Upper lobe of left lung (tissue), 6 donors: ENCODE data around the gene CDK10. TPM values are rescaled to one million over a fixed set of nuclear protein-coding genes. Genes with fewer than 3 reads are reported as not detected.
A peak's percentile ranks its signal among the peaks of the same experiment; 100 is the strongest.

Source experiments
- ATAC-seq, 2 donors: fragments of 200-7000 bp; cut with Tn5 transposase; one replicate each; pipeline ENCODE4 v1.9.1; 2022; ENCODE audit warnings: mild to moderate bottlenecking in 2 of 2, moderate library complexity in 2 of 2; ENCODE audit not compliant: low FRiP score in 2 of 2
- DNase-seq, 2 donors: peaks; one replicate each; pipeline ENCODE4 v3.0.0-alpha.2; 2019 to 2020
- H3K27ac ChIP-seq, 4 donors: fragments of 200-600 bp; sonication (generic); one replicate each; pipeline ENCODE4 v1.5.1; 2016 to 2019
- H3K27me3 ChIP-seq, 4 donors: fragments of 200-600 bp; sonication (generic); one replicate each; pipeline ENCODE4 v1.5.1; 2017 to 2019
- H3K36me3 ChIP-seq, 4 donors: fragments of 200-600 bp; sonication (generic); one replicate each; pipeline ENCODE4 v1.5.1; 2016 to 2019
- H3K4me1 ChIP-seq, 4 donors: fragments of 200-600 bp; sonication (generic); one replicate each; pipeline ENCODE4 v1.5.1; 2018 to 2019
- H3K4me3 ChIP-seq, 4 donors: fragments of 200-600 bp; sonication (generic); one replicate each; pipeline ENCODE4 v1.5.1; 2017 to 2019; ENCODE audit warnings: mild to moderate bottlenecking in 2 of 4, moderate library complexity in 1 of 4
- H3K9me3 ChIP-seq, 4 donors: fragments of 200-600 bp; sonication (generic); one replicate each; pipeline ENCODE4 v1.5.1; 2018 to 2019
- EP300 ChIP-seq, 4 donors: sonication (generic); formaldehyde crosslinking; IDR thresholded peaks; one replicate each; pipeline ENCODE4 v1.5.1; 2017; ENCODE audit warnings: antibody characterized with exemption in 4 of 4, control low read depth in 2 of 4
- POLR2A ChIP-seq, 4 donors: fragments of 450-650 bp; IDR thresholded peaks; one replicate each; pipeline ENCODE4 v1.5.1; 2016 to 2017; ENCODE audit warnings: antibody characterized with exemption in 4 of 4, mild to moderate bottlenecking in 2 of 4
- POLR2AphosphoS5 ChIP-seq, 2 donors: sonication (generic); formaldehyde crosslinking; IDR thresholded peaks; one replicate each; pipeline ENCODE4 v1.5.1; 2017; ENCODE audit warnings: antibody characterized with exemption in 2 of 2
- WGBS, 2 donors: methylation state at CpG; one replicate each; pipeline ENCODE4 v1.1.5; 2017 to 2018; 5-methylcytosine and 5-hydroxymethylcytosine counted together
- total RNA-seq, 6 donors: library from RNA; depleted of rRNA in 4 of 6; stranded (reverse); fragments of >200 nt in 4 of 6; gene quantifications; one replicate each; pipeline versions ENCODE4 v1.1.0 to v1.2.1, GENCODE V29; 2016 to 2021
- TF ChIP-seq, protein P1 (sequence below), 6 experiments: fragments of 450-650 bp in 4 of 6; fragments of 200-600 bp in 2 of 6; sonication (generic) in 2 of 6; IDR thresholded peaks; one replicate each; pipeline ENCODE4 v1.5.1; 2016 to 2019; ENCODE audit warnings: antibody characterized with exemption in 6 of 6
- donor health status: DM: no; HTN: no; CAD: no; lungs with moderate emphysema.
- donor health status: DM: no; HTN: yes; CAD: no; lungs with severe emphysema.

The CDK10 gene
- total RNA-seq, 6 donors from 2014 or later = 38.4 to 197 (median 85.3) TPM

DNA sequence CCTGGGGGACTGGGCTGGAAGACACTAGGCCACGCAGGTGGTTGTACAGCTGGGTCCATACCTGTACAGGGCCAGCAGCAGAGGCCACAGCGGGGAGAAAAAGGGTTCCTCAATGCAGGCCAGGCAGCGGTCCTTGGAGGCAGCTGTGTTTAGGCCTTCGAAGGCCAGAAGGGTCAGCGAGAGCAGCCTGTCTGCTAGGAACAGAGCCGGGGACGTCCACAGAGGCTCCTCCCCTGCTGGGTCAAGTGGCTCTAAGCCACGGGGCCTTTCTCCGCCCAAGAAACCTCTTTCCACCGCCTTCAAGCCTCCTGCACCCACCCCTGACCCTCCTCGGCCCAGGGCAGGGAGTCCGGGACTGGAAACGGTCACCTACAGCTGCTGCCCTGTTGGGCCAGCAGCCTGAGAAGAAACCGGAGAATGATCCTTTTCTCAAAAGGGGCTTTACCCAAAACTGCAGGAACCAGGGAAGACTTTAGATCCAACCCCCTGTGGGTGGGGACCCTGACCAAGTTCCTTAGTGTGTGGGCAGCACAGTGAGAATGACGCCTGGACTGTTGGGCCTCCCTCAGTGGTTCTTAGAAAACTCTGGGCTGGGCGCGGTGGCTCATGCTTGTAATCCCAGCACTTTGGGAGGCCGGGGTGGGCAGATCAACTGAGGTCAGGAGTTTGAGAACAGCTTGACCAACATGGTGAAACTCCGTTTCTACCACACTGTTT lies 23.4 kb downstream of the CDK10 start:
- peaks cover 9 to 27% (median 14%) of the 10 kb centered on the region in 4 donors for H3K4me1 ChIP-seq
- peaks cover 0 to 7% (median 1%) of the 10 kb centered on the region in 4 donors for H3K27me3 ChIP-seq
- ATAC-seq (no peak), DNase-seq (peak in 1 of 2 donors; percentile 35)
- H3K4me3 ChIP-seq = no peak overlapping the region
- 87 to 95% methylated on average over 11 to 19 of the region's 19 CpGs for WGBS, 2 donors
- H3K36me3 ChIP-seq = peaks cover 0 to 8% (median 0%) of the 10 kb centered on the region in 4 donors
- TF ChIP-seq EP300 (IDR thresholded peaks at IDR 0.05) (no peak), POLR2AphosphoS5 (IDR thresholded peaks at IDR 0.05) (no peak), POLR2A (IDR thresholded peaks at IDR 0.05) (no peak)
- TF ChIP-seq, protein P1, sequence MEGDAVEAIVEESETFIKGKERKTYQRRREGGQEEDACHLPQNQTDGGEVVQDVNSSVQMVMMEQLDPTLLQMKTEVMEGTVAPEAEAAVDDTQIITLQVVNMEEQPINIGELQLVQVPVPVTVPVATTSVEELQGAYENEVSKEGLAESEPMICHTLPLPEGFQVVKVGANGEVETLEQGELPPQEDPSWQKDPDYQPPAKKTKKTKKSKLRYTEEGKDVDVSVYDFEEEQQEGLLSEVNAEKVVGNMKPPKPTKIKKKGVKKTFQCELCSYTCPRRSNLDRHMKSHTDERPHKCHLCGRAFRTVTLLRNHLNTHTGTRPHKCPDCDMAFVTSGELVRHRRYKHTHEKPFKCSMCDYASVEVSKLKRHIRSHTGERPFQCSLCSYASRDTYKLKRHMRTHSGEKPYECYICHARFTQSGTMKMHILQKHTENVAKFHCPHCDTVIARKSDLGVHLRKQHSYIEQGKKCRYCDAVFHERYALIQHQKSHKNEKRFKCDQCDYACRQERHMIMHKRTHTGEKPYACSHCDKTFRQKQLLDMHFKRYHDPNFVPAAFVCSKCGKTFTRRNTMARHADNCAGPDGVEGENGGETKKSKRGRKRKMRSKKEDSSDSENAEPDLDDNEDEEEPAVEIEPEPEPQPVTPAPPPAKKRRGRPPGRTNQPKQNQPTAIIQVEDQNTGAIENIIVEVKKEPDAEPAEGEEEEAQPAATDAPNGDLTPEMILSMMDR (IDR thresholded peaks at IDR 0.05) = no peak
- no peak overlapping the region for H3K27ac ChIP-seq
- no peaks in the 10 kb centered on the region for H3K9me3 ChIP-seq

DNA sequence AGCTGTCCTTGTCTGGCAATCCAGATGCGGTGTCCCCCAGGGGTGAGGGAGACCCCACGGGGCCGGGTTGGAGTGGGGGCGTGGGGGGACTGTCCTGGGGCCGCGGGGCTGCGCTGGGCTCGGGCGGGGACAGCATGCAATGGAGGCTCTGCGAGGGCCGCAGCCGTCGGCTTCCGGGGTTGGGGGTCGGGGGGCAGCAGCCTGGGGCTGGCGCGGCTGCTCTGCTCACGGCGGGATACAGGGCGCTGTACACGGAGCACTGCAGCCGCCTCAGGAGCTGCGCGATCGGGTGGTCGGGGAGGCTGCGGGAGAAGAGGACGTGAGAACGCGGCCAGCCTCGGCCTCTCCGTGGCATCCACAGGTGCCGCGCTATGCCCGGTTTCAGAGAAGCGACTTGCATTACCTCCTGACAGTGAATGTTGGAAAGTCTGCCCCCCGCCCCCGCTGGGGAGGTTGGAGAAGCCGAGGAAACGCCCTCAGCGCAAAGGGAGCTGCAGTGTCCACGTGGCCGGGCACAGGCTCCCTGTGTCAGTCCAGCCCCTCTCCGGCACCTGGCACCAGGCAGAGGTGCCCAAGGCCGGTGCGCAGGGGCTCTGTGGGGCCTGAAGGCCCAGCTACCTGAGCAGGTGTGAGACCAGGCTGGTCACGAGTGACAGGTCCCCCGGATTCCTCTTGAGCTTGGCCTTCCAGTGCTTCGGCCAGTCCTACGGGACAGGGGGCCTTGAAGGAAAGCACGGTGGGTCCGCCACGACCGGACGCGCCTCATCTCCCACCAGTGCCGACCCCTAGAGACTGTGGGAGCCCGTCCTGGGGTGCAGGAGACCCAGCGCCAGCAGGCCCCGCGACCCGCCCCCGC lies 24.4 kb downstream of the CDK10 start:
- TF ChIP-seq POLR2A (IDR thresholded peaks at IDR 0.05) = no peak
- TF ChIP-seq, protein P1 (IDR thresholded peaks at IDR 0.05) = no peak
- H3K4me3 ChIP-seq = peak overlapping the region in 1 of 4 donors; percentile 49
- H3K27me3 ChIP-seq = peaks cover 0 to 7% (median 1%) of the 10 kb centered on the region in 4 donors
- 60 to 78% methylated on average over 6 to 55 of the region's 63 CpGs for WGBS, 2 donors
- no peak overlapping the region for H3K27ac ChIP-seq
- peak in 1 of 2 donors; percentile 84 for DNase-seq
- no peak for ATAC-seq
- no peaks in the 10 kb centered on the region for H3K9me3 ChIP-seq
- H3K4me1 ChIP-seq = peaks cover 9 to 22% (median 14%) of the 10 kb centered on the region in 4 donors
- H3K36me3 ChIP-seq = peaks cover 0 to 8% (median 0%) of the 10 kb centered on the region in 4 donors

DNA sequence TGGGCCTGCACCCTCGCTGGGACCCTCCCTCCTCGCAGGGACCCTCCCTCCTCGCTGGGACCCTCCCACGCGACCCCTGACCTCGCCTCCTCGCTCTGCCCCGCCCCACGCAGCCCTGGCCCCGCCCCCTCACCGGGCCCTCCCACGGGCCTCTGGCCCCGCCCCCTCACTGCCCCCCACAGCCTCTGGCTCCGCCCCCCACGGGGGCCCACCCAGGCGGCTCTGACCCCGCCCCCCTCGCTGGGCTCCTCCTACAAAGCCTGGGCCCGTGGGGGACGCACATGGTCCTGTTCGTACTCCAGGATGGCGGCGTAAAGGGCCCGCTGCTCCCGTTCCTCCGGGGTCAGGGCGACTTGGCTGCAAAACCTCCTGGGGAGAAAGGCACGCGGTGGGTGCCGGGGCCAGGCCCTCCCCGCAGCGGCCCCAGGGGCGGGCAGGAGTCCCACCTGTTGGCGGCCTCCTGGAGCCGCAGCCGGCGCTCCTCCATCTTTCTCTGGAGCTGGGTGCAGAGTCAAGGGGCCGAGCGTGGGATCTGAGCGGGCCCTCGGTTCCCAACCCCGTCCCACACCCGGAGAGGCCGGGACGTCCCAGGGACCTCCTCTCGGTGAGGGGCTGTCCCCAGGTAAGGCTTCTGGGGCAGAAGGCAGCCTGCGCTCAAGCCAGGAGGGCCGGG lies 25.2 kb downstream of the CDK10 start:
- peaks cover 0 to 7% (median 1%) of the 10 kb centered on the region in 4 donors for H3K27me3 ChIP-seq
- DNase-seq = peak; percentile 40 to 91
- 3 to 13% methylated on average over 6 to 15 of the region's 48 CpGs for WGBS, 2 donors
- H3K4me1 ChIP-seq = peaks cover 9 to 16% (median 12%) of the 10 kb centered on the region in 4 donors
- no peak overlapping the region for H3K27ac ChIP-seq
- peak; percentile 56 to 76 for ATAC-seq
- TF ChIP-seq POLR2A (IDR thresholded peaks at IDR 0.05) (no peak), POLR2AphosphoS5 (IDR thresholded peaks at IDR 0.05) (no peak), EP300 (IDR thresholded peaks at IDR 0.05) (no peak)
- TF ChIP-seq, protein P1 (IDR thresholded peaks at IDR 0.05) = no peak
- no peaks in the 10 kb centered on the region for H3K9me3 ChIP-seq
- H3K36me3 ChIP-seq = peaks cover 0 to 8% (median 0%) of the 10 kb centered on the region in 4 donors
- H3K4me3 ChIP-seq = peak overlapping the region in 3 of 4 donors; percentile 32 to 49 (median 37)

DNA sequence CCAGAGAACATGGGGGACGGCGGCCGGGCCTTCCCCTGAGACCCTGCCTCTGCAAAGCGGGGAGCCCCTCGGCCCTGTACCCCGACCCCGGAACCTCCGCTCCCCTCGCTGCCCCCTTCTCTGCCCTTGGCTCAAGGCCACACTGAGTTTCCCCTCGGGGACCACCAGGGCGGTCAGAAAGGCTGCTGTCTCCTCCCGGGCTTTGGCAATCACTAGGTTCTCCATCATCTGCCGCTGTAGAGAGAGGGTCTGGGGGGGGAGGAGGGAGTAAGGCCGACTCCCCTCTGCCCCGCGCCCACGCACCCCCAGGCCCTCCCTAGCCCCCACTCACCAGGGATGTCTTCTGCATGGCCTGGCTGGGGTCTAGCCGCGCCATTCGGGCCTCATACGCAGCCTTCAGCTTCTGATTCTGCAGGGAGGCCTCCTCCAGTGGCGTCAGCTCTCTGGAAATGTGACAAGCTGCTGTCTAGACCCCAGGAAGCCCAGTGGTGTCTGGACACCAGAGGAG lies 25.8 kb downstream of the CDK10 start:
- H3K4me3 ChIP-seq = peak overlapping the region in 3 of 4 donors; percentile 32 to 49 (median 37)
- no peak overlapping the region for H3K27ac ChIP-seq
- peaks cover 0 to 7% (median 1%) of the 10 kb centered on the region in 4 donors for H3K27me3 ChIP-seq
- H3K4me1 ChIP-seq = peaks cover 9 to 16% (median 12%) of the 10 kb centered on the region in 4 donors
- ATAC-seq (no peak), DNase-seq (peak in 1 of 2 donors; percentile 66)
- TF ChIP-seq, protein P1 (IDR thresholded peaks at IDR 0.05) = no peak
- TF ChIP-seq EP300 (IDR thresholded peaks at IDR 0.05) = no peak
- no peak for TF ChIP-seq POLR2AphosphoS5 (IDR thresholded peaks at IDR 0.05)
- no peak for TF ChIP-seq POLR2A (IDR thresholded peaks at IDR 0.05)
- no peaks in the 10 kb centered on the region for H3K9me3 ChIP-seq
- peaks cover 0 to 8% (median 0%) of the 10 kb centered on the region in 4 donors for H3K36me3 ChIP-seq
- 20% methylated on average over 6 to 21 of the region's 22 CpGs for WGBS, 2 donors
